Stimulated activated CD4-positive, alpha-beta T cell treated with anti-CD3 and anti-CD28 coated beads, TNF-alpha, amount 100 ng/mL, for 24 hours (primary cell): Measurements from ENCODE around the gene PLPP2.
"Not testable (repeated sequence)": the region's sequence is repeated elsewhere in the genome, so short reads cannot be mapped to it uniquely, and the experiment has no call there.

ENCODE experiments used
- DNase-seq, 3 experiments: peaks; one replicate each; pipeline ENCODE4 v3.0.0-alpha.2; 2020; ENCODE audit warnings: low read depth in 3 of 3

Gene PLPP2

GRCh38 chr19:271856-272255 is 19.3 kb downstream of the PLPP2 start:
- DNase-seq, result no peak

DNA sequence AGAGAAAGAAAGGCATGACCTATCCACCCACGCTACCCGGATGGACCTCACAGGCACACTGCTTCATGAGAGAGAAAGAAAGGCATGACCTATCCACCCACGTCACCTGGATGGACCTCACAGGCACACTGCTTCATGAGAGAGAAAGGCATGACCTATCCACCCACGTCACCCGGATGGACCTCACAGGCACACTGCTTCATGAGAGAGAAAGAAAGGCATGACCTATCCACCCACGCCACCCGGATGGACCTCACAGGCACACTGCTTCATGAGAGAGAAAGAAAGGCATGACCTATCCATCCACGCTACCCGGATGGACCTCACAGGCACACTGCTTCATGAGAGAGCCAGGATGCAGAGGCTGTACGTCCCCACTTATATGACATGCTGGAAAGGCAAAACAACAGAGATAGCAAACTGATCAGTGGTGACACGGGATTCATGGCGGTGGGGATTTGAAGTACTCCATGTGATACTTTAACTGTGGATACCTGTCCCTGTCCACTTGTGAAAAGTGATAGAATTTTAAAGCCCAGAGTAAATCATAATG is 20.4 kb downstream of the PLPP2 start:
- not testable (repeated sequence) for DNase-seq

- no peak for DNase-seq
Measured at GRCh38 chr19:269241-269640, 22.0 kb downstream of the PLPP2 start.

DNA sequence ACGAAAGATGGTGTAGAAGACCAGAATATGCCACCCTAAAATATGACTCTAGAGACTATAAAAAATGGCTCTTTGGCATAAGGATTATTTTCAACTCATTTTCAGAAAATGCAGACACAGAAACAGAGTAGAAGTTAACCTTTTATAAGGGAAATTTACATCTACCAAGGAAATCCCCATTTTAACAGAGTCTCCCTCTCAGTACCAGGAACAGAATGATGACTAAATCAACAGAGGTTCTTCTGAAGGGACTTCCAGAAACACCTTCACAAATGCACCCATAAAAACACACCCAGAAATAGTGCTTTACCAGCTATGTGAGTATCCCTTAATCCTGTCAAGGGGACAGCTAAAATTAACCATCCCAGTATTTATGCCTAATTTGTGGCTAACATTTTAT is 29.1 kb downstream of the PLPP2 start:
- no peak for DNase-seq

DNA sequence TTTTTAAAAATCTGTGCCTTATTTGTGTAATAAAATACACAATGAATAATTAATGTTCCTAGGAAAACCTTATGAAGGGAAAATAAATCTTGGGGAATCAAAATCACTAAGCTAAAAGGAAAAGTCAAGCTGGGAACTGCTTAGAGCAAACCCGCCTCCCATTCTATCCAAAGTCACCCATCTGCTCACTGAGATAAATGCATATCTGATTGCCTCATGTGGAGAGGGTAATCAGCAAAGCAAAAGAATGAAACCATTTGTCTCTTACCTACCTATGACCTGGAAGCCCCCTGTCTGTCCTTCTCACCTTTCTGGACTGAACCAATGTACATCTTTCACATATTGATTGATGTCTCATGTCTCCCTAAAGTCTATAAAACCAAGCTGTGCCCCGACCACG is 34.4 kb downstream of the PLPP2 start:
- not testable (repeated sequence) for DNase-seq

- not testable (repeated sequence) for DNase-seq
Measured at GRCh38 chr19:252421-253186, 38.6 kb downstream of the PLPP2 start.

- no peak for DNase-seq
Measured at GRCh38 chr19:246551-246950, 44.7 kb downstream of the PLPP2 start.

DNA sequence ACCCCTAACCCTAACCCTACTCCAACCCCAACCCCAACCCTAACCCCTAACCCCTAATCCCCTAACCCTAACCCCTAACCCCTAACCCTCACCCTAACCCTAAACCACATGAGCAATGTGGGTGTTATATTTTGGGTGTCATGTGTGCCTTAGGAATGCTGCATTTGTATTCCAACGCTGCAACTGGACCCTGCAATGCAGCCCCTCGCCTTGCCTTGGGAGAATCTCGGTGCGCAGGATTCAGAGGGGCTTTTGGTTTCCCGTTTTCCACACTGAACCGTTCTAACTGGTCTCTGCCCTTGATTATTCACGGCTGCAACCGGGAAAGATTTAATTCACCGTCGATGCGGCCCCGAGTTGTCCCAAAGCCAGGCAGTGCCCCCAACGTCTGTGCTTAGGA is 45.3 kb downstream of the PLPP2 start:
- DNase-seq, result not testable (repeated sequence)

DNA sequence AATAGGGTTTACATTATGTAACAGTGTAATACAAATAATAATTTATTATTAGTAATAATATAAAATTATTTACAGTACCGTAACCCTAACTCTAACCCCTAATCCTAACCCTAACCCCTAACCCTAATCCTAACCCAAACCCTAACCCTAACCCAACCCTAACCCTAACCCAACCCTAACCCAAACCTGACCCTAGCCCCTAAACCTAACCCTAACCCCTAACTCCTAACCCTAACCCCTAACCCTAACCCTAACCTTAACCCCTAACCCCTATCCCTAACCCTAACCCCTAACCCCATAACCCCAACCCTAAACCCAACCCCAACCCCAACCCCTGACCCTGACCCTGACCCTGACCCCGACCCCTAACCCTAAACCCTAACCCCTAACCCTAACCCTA is 45.7 kb downstream of the PLPP2 start:
- DNase-seq, result no peak
